HepG2 (cell line): ENCODE data around the gene CAPN9. TPM values are rescaled to one million over a fixed set of nuclear protein-coding genes. Genes with fewer than 3 reads are reported as not detected.

ENCODE experiments used
- MXD4 ChIP-seq: IDR thresholded peaks from 2 replicates; pipeline ENCODE4 v1.6.1; 2016; ENCODE audit warnings: mild to moderate bottlenecking, missing biosample characterization, missing genetic modification reagents
- NFRKB ChIP-seq: fragments of 450-650 bp; IDR thresholded peaks from 2 replicates; pipeline ENCODE4 v1.6.1; 2017
- RBM22 ChIP-seq: fragments of 200-400 bp; formaldehyde crosslinking; optimal IDR thresholded peaks from 2 replicates; pipeline ENCODE3; 2017; ENCODE audit warnings: mild to moderate bottlenecking, low read length, moderate library complexity
- RXRA ChIP-seq: sonication (generic); formaldehyde crosslinking; IDR thresholded peaks from 2 replicates; pipeline ENCODE4 v1.5.1; 2020; ENCODE audit warnings: missing genetic modification reagents
- SAFB2 ChIP-seq: sonication (generic); formaldehyde crosslinking; IDR thresholded peaks from 2 replicates; pipeline ENCODE4 v1.5.1; 2020; ENCODE audit warnings: missing genetic modification reagents, low read depth, mild to moderate bottlenecking, borderline replicate concordance
- SNAI1 ChIP-seq: sonication (generic); formaldehyde crosslinking; IDR thresholded peaks from 2 replicates; pipeline ENCODE4 v1.5.0; 2020; ENCODE audit warnings: mild to moderate bottlenecking, missing genetic modification reagents, borderline replicate concordance
- U2AF1 ChIP-seq: fragments of 200-400 bp; formaldehyde crosslinking; optimal IDR thresholded peaks from 2 replicates; pipeline ENCODE3; 2017; ENCODE audit warnings: mild to moderate bottlenecking, low read depth, low read length
- ZBTB7B ChIP-seq: sonication (generic); formaldehyde crosslinking; IDR thresholded peaks from 2 replicates; pipeline ENCODE4 v1.4.0; 2020; ENCODE audit warnings: missing genetic modification reagents
- ZFP36 ChIP-seq: fragments of 150-350 bp; IDR thresholded peaks from 2 replicates; pipeline ENCODE4 v1.6.1; 2018; ENCODE audit warnings: borderline replicate concordance, low read length, low read depth; ENCODE audit not compliant: partially characterized antibody
- ZFP36L2 ChIP-seq: sonication (generic); formaldehyde crosslinking; IDR thresholded peaks from 2 replicates; pipeline ENCODE4 v1.4.0; 2020; ENCODE audit warnings: missing genetic modification reagents
- ZKSCAN8 ChIP-seq: IDR thresholded peaks from 2 replicates; pipeline ENCODE4 v1.6.1; 2016; ENCODE audit warnings: borderline replicate concordance, missing genetic modification reagents, missing compliant biosample characterization
- ZNF264 ChIP-seq: sonication (generic); formaldehyde crosslinking; IDR thresholded peaks from 2 replicates; pipeline ENCODE4 v1.4.0; 2020; ENCODE audit warnings: missing genetic modification reagents
- ZNF34 ChIP-seq: sonication (generic); formaldehyde crosslinking; IDR thresholded peaks from 2 replicates; pipeline ENCODE4 v1.4.0; 2020; ENCODE audit warnings: mild to moderate bottlenecking, missing genetic modification reagents, borderline replicate concordance
- ZNF350 ChIP-seq: sonication (generic); formaldehyde crosslinking; IDR thresholded peaks from 2 replicates; pipeline ENCODE4 v1.4.0; 2020; ENCODE audit warnings: mild to moderate bottlenecking, low read depth, missing genetic modification reagents, borderline replicate concordance
- ZNF552 ChIP-seq: sonication (generic); formaldehyde crosslinking; IDR thresholded peaks from 2 replicates; pipeline ENCODE4 v1.9.0; 2022; ENCODE audit warnings: missing genetic modification reagents, mild to moderate bottlenecking, borderline replicate concordance
- ZNF766 ChIP-seq: sonication (generic); formaldehyde crosslinking; IDR thresholded peaks from 2 replicates; pipeline ENCODE4 v1.5.0; 2020; ENCODE audit warnings: missing genetic modification reagents, borderline replicate concordance
- ZNF780A ChIP-seq: sonication (generic); formaldehyde crosslinking; IDR thresholded peaks from 2 replicates; pipeline ENCODE4 v1.8.0; 2022; ENCODE audit warnings: mild to moderate bottlenecking, missing genetic modification reagents, moderate library complexity
- polyA plus RNA-seq, 8 experiments: library from polyadenylated mRNA; depleted of rRNA in 3 of 8; stranded (reverse) in 7 of 8; unstranded in 1 of 8; fragments of >200 nt; fragmentation: Illumina TruSeq in 4 of 8; extraction: Trizol in 4 of 8; gene quantifications; 2 replicates each; pipeline versions ENCODE4 v1.2.1 to v1.2.3, GENCODE V29; 2011 to 2016; ENCODE audit warnings: low read depth in 4 of 8, missing spikeins in 1 of 8, mixed read lengths in 1 of 8; ENCODE audit not compliant: insufficient read depth in 1 of 8
- total RNA-seq, 5 experiments: library from RNA; depleted of rRNA; stranded (reverse); fragments of >200 nt; fragmentation: Illumina TruSeq; extraction: Trizol; gene quantifications; 2 replicates each; pipeline ENCODE4 v1.2.3, GENCODE V29; 2016; ENCODE audit warnings: low read depth in 1 of 5
- TF ChIP-seq, protein P1 (sequence below): sonication (generic); formaldehyde crosslinking; IDR thresholded peaks from 2 replicates; pipeline ENCODE4 v1.4.0; 2020; ENCODE audit warnings: missing genetic modification reagents
- TF ChIP-seq, protein P2 (sequence below): sonication (generic); formaldehyde crosslinking; IDR thresholded peaks from 2 replicates; pipeline ENCODE4 v1.4.0; 2020; ENCODE audit warnings: missing genetic modification reagents
- TF ChIP-seq, protein P3 (sequence below): sonication (generic); formaldehyde crosslinking; IDR thresholded peaks from 2 replicates; pipeline ENCODE4 v1.4.0; 2020; ENCODE audit warnings: missing genetic modification reagents

Gene CAPN9
- total and polyA plus RNA-seq, 2 of the 13 experiments (the other 11 are each of a cell fraction or from before 2014, with no cell fraction given) = 0.04 to 0.31 TPM

DNA sequence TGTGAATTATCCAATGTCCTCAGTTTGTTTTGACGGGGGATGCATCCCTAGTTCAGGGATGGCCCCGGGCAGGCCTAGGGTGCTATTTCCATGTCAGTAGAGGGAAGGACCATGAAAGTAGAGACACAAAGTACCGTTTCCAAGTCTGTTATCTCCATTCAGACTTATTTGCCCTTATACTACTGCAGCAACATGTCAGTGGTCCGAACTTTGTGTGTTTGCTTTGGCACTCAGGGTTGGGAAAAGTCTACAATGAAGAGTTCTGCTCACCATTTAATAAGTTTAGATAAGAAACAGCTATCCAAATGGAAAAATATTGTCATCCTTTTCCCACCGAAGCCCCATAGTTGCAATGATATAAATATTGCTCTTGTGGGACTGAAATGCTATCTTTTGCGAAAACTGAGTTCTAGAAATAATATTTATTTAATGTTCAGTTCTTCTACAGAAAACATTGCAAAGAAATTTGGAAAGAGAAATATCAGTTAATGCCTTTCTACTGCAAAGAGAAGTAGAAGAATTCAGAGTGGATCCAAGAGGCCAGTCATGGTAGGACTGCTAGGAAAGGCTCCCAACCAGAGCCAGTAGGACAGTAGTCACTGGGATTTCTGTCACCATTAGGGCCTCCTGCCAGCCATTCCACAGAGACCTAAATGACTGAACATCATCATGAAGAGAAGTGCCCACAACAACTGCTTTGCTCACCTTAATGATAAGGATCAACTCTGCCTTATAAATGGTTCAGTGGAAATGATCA lies 21.8 kb upstream of the CAPN9 start (continued):
- no peak for TF ChIP-seq ZNF780A
- no peak for TF ChIP-seq ZNF350 (CRISPR knock-in tag)
- TF ChIP-seq ZFP36 = no peak
- no peak for TF ChIP-seq NFRKB
- TF ChIP-seq ZFP36L2 (CRISPR knock-in tag) = no peak
- TF ChIP-seq, protein P1, sequence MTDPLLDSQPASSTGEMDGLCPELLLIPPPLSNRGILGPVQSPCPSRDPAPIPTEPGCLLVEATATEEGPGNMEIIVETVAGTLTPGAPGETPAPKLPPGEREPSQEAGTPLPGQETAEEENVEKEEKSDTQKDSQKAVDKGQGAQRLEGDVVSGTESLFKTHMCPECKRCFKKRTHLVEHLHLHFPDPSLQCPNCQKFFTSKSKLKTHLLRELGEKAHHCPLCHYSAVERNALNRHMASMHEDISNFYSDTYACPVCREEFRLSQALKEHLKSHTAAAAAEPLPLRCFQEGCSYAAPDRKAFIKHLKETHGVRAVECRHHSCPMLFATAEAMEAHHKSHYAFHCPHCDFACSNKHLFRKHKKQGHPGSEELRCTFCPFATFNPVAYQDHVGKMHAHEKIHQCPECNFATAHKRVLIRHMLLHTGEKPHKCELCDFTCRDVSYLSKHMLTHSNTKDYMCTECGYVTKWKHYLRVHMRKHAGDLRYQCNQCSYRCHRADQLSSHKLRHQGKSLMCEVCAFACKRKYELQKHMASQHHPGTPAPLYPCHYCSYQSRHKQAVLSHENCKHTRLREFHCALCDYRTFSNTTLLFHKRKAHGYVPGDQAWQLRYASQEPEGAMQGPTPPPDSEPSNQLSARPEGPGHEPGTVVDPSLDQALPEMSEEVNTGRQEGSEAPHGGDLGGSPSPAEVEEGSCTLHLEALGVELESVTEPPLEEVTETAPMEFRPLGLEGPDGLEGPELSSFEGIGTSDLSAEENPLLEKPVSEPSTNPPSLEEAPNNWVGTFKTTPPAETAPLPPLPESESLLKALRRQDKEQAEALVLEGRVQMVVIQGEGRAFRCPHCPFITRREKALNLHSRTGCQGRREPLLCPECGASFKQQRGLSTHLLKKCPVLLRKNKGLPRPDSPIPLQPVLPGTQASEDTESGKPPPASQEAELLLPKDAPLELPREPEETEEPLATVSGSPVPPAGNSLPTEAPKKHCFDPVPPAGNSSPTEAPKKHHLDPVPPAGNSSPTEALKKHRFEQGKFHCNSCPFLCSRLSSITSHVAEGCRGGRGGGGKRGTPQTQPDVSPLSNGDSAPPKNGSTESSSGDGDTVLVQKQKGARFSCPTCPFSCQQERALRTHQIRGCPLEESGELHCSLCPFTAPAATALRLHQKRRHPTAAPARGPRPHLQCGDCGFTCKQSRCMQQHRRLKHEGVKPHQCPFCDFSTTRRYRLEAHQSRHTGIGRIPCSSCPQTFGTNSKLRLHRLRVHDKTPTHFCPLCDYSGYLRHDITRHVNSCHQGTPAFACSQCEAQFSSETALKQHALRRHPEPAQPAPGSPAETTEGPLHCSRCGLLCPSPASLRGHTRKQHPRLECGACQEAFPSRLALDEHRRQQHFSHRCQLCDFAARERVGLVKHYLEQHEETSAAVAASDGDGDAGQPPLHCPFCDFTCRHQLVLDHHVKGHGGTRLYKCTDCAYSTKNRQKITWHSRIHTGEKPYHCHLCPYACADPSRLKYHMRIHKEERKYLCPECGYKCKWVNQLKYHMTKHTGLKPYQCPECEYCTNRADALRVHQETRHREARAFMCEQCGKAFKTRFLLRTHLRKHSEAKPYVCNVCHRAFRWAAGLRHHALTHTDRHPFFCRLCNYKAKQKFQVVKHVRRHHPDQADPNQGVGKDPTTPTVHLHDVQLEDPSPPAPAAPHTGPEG (CRISPR knock-in tag) = no peak
- TF ChIP-seq MXD4 (CRISPR knock-in tag) = no peak
- TF ChIP-seq SAFB2 (CRISPR knock-in tag) = no peak
- TF ChIP-seq ZNF552 (CRISPR knock-in tag) = no peak
- no peak for TF ChIP-seq RBM22
- no peak for TF ChIP-seq SNAI1 (CRISPR knock-in tag)
- 0 out of 2 replicates have a peak, but pooled peaks have one; percentile 71 for TF ChIP-seq ZBTB7B (CRISPR knock-in tag)
- TF ChIP-seq, protein P2, sequence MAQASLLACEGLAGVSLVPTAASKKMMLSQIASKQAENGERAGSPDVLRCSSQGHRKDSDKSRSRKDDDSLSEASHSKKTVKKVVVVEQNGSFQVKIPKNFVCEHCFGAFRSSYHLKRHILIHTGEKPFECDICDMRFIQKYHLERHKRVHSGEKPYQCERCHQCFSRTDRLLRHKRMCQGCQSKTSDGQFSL = no peak
- 0 out of 2 replicates have a peak, but pooled peaks have one; percentile 59 for TF ChIP-seq ZKSCAN8 (CRISPR knock-in tag)
- no peak for TF ChIP-seq U2AF1
- TF ChIP-seq, protein P3, sequence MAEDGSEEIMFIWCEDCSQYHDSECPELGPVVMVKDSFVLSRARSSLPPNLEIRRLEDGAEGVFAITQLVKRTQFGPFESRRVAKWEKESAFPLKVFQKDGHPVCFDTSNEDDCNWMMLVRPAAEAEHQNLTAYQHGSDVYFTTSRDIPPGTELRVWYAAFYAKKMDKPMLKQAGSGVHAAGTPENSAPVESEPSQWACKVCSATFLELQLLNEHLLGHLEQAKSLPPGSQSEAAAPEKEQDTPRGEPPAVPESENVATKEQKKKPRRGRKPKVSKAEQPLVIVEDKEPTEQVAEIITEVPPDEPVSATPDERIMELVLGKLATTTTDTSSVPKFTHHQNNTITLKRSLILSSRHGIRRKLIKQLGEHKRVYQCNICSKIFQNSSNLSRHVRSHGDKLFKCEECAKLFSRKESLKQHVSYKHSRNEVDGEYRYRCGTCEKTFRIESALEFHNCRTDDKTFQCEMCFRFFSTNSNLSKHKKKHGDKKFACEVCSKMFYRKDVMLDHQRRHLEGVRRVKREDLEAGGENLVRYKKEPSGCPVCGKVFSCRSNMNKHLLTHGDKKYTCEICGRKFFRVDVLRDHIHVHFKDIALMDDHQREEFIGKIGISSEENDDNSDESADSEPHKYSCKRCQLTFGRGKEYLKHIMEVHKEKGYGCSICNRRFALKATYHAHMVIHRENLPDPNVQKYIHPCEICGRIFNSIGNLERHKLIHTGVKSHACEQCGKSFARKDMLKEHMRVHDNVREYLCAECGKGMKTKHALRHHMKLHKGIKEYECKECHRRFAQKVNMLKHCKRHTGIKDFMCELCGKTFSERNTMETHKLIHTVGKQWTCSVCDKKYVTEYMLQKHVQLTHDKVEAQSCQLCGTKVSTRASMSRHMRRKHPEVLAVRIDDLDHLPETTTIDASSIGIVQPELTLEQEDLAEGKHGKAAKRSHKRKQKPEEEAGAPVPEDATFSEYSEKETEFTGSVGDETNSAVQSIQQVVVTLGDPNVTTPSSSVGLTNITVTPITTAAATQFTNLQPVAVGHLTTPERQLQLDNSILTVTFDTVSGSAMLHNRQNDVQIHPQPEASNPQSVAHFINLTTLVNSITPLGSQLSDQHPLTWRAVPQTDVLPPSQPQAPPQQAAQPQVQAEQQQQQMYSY (CRISPR knock-in tag) = no peak
- TF ChIP-seq ZNF34 = no peak
- TF ChIP-seq ZNF766 = no peak
- TF ChIP-seq RXRA = no peak; the same call in 1 of the 2 replicates
- TF ChIP-seq ZNF264 (CRISPR knock-in tag) = 0 out of 2 replicates have a peak, but pooled peaks have one; percentile 24
